Peyer's patch (tissue), 4 donors: ENCODE measurements around the gene RICTOR. TPM values are rescaled to one million over a fixed set of nuclear protein-coding genes. Genes with fewer than 3 reads are reported as not detected.

Experiments used
- DNase-seq, 3 donors: peaks; one replicate each; pipeline ENCODE4 v3.0.0-alpha.2; 2017 to 2019
- H3K27ac ChIP-seq, 4 donors: fragments of 200-600 bp; sonication (generic); one replicate each; pipeline ENCODE4 v1.5.1; 2016 to 2019
- H3K27me3 ChIP-seq, 2 donors: fragments of 200-600 bp; sonication (generic); one replicate each; pipeline ENCODE4 v1.5.1; 2019
- H3K36me3 ChIP-seq, 3 donors: fragments of 200-600 bp; sonication (generic); one replicate each; pipeline ENCODE4 v1.5.1; 2016 to 2019
- H3K4me1 ChIP-seq, 4 donors: fragments of 200-600 bp; sonication (generic); one replicate each; pipeline ENCODE4 v1.5.1; 2016 to 2019
- H3K4me3 ChIP-seq, 4 donors: fragments of 200-600 bp; sonication (generic); 1 replicate in 3 of 4; 2 replicates in 1 of 4; pipeline ENCODE4 v1.5.1; 2016 to 2019; ENCODE audit warnings: mild to moderate bottlenecking in 1 of 4
- H3K9me3 ChIP-seq, 4 donors: fragments of 200-600 bp; sonication (generic); one replicate each; pipeline ENCODE4 v1.5.1; 2016 to 2019; ENCODE audit warnings: mild to moderate bottlenecking in 1 of 4
- CTCF ChIP-seq, 6 experiments: fragments of 450-650 bp in 4 of 6; fragments of 200-600 bp in 2 of 6; sonication (generic) in 1 of 6; IDR thresholded peaks; one replicate each; pipeline ENCODE4 v1.5.1; 2017 to 2019; ENCODE audit warnings: antibody characterized with exemption in 6 of 6, mild to moderate bottlenecking in 3 of 6, moderate library complexity in 1 of 6
- POLR2A ChIP-seq, 2 donors: fragments of 450-650 bp; IDR thresholded peaks; one replicate each; pipeline ENCODE4 v1.5.1; 2017; ENCODE audit warnings: antibody characterized with exemption in 2 of 2, mild to moderate bottlenecking in 2 of 2, moderate library complexity in 2 of 2
- total RNA-seq, 4 donors: library from RNA; depleted of rRNA; stranded (reverse); fragments of >200 nt; gene quantifications; one replicate each; pipeline ENCODE4 v1.1.0, GENCODE V29; 2016

The RICTOR gene
- total RNA-seq, 4 donors from 2014 or later: 27.0 to 48.7 (median 33.5) TPM

GRCh38 chr5:39006650-39007049, 67.5 kb downstream of the RICTOR start:
- no peaks in the 10 kb centered on the region for H3K4me1 ChIP-seq
- H3K27ac ChIP-seq: no peak overlapping the region
- no peak overlapping the region for H3K4me3 ChIP-seq
- no peaks in the 10 kb centered on the region for H3K27me3 ChIP-seq
- no peak for DNase-seq
- H3K36me3 ChIP-seq: peaks cover 0 to 17% (median 0%) of the 10 kb centered on the region in 3 donors
- TF ChIP-seq CTCF (IDR thresholded peaks at IDR 0.05) (no peak), POLR2A (IDR thresholded peaks at IDR 0.05) (no peak)
- H3K9me3 ChIP-seq: peaks cover 0 to 3% (median 0%) of the 10 kb centered on the region in 4 donors

GRCh38 chr5:39005566-39006232, 68.5 kb downstream of the RICTOR start:
- H3K4me1 ChIP-seq: no peaks in the 10 kb centered on the region
- H3K4me3 ChIP-seq: no peak overlapping the region
- TF ChIP-seq CTCF (IDR thresholded peaks at IDR 0.05): peak in 5 of 6 experiments; percentile 10 to 38 (median 32)
- no peak for TF ChIP-seq POLR2A (IDR thresholded peaks at IDR 0.05)
- no peak overlapping the region for H3K27ac ChIP-seq
- no peak for DNase-seq
- H3K27me3 ChIP-seq: no peaks in the 10 kb centered on the region
- peaks cover 0 to 8% (median 0%) of the 10 kb centered on the region in 3 donors for H3K36me3 ChIP-seq
- no peaks in the 10 kb centered on the region for H3K9me3 ChIP-seq

GRCh38 chr5:39001683-39002082, 72.5 kb downstream of the RICTOR start:
- H3K9me3 ChIP-seq: no peaks in the 10 kb centered on the region
- no peak overlapping the region for H3K4me3 ChIP-seq
- H3K27me3 ChIP-seq: no peaks in the 10 kb centered on the region
- no peak for DNase-seq
- TF ChIP-seq POLR2A (IDR thresholded peaks at IDR 0.05) (no peak), CTCF (IDR thresholded peaks at IDR 0.05) (no peak)
- H3K4me1 ChIP-seq: no peaks in the 10 kb centered on the region
- no peaks in the 10 kb centered on the region for H3K36me3 ChIP-seq
- H3K27ac ChIP-seq: no peak overlapping the region

- Histone ChIP-seq H3K27me3 (no peaks in the 10 kb centered on the region), H3K9me3 (no peaks in the 10 kb centered on the region), H3K27ac (no peak overlapping the region), H3K4me1 (no peaks in the 10 kb centered on the region), H3K36me3 (peaks cover 0 to 4% (median 0%) of the 10 kb centered on the region in 3 donors), H3K4me3 (no peak overlapping the region)
- TF ChIP-seq CTCF (IDR thresholded peaks at IDR 0.05) (no peak), POLR2A (IDR thresholded peaks at IDR 0.05) (no peak)
- DNase-seq: no peak
Observed at GRCh38 chr5:38999037-38999436, 75.2 kb downstream of the RICTOR start.

- H3K4me3 ChIP-seq: no peak overlapping the region
- peaks cover 0 to 4% (median 0%) of the 10 kb centered on the region in 3 donors for H3K36me3 ChIP-seq
- H3K4me1 ChIP-seq: no peaks in the 10 kb centered on the region
- TF ChIP-seq CTCF (IDR thresholded peaks at IDR 0.05) (no peak), POLR2A (IDR thresholded peaks at IDR 0.05) (no peak)
- H3K9me3 ChIP-seq: no peaks in the 10 kb centered on the region
- no peaks in the 10 kb centered on the region for H3K27me3 ChIP-seq
- no peak for DNase-seq
- H3K27ac ChIP-seq: no peak overlapping the region
Observed at GRCh38 chr5:38997591-38997990, 76.6 kb downstream of the RICTOR start.
